Lower leg skin (tissue), 4 donors: ENCODE data around the gene UBR3. TPM values are rescaled to one million over a fixed set of nuclear protein-coding genes. Genes with fewer than 3 reads are reported as not detected.

Source experiments
- DNase-seq, 2 donors: peaks; one replicate each; pipeline ENCODE4 v3.0.0-alpha.2; 2019; ENCODE audit warnings: low spot score in 2 of 2
- H3K4me3 ChIP-seq: fragments of 200-600 bp; sonication (generic); 2 replicates; pipeline ENCODE4 v1.5.1; 2017; ENCODE audit warnings: mild to moderate bottlenecking, low read depth; ENCODE audit not compliant: poor library complexity, severe bottlenecking
- POLR2A ChIP-seq, 2 donors: fragments of 450-650 bp; IDR thresholded peaks; one replicate each; pipeline ENCODE4 v1.6.1; 2016 to 2017; ENCODE audit warnings: antibody characterized with exemption in 2 of 2, mild to moderate bottlenecking in 1 of 2, moderate library complexity in 1 of 2
- WGBS, 2 donors: methylation state at CpG; one replicate each; pipeline ENCODE4 v1.1.5; 2018; 5-methylcytosine and 5-hydroxymethylcytosine counted together
- intact Hi-C: fragments of 100-400 bp; cut with DNase I; formaldehyde crosslinking; loops from one replicate; pipeline ENCODE4 v1.15.0; 2023; ENCODE audit warnings: low total_unique reads
- total RNA-seq, 4 donors: library from RNA; depleted of rRNA; stranded (reverse); fragments of >200 nt; gene quantifications; one replicate each; pipeline ENCODE4 v1.1.0, GENCODE V29; 2016
- TF ChIP-seq, protein P1 (sequence below), 3 donors: fragments of 450-650 bp; IDR thresholded peaks; one replicate each; pipeline ENCODE4 v1.5.1; 2016; ENCODE audit warnings: antibody characterized with exemption in 3 of 3, mild to moderate bottlenecking in 3 of 3, moderate library complexity in 2 of 3

UBR3 gene
- total RNA-seq, 4 donors from 2014 or later = 40.8 to 64.7 (median 50.5) TPM

DNA sequence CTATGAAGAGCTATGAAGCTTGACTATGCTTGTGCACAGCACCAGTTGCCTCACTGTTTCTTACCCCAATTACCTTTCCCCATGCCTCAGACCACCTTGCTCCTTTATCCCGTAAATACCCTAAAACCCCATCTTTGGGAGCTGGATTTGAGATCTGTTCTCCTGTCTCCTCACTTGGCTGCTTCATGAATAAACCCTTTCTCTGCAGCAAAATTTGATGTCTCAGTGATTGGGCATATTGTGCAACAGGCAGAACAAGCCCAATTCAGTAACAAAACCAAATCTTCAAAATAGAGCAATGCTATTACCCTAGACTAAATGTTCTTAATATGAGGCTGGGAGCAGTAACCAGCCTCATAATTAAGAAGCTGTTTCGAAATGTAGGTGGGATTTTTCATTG is 32.1 kb upstream of the UBR3 start:
- 64 to 97% methylated on average over 2 of the region's 2 CpGs for WGBS, 2 donors
- intact Hi-C loops = no loop called here
- TF ChIP-seq POLR2A (IDR thresholded peaks at IDR 0.05) = no peak
- TF ChIP-seq, protein P1, sequence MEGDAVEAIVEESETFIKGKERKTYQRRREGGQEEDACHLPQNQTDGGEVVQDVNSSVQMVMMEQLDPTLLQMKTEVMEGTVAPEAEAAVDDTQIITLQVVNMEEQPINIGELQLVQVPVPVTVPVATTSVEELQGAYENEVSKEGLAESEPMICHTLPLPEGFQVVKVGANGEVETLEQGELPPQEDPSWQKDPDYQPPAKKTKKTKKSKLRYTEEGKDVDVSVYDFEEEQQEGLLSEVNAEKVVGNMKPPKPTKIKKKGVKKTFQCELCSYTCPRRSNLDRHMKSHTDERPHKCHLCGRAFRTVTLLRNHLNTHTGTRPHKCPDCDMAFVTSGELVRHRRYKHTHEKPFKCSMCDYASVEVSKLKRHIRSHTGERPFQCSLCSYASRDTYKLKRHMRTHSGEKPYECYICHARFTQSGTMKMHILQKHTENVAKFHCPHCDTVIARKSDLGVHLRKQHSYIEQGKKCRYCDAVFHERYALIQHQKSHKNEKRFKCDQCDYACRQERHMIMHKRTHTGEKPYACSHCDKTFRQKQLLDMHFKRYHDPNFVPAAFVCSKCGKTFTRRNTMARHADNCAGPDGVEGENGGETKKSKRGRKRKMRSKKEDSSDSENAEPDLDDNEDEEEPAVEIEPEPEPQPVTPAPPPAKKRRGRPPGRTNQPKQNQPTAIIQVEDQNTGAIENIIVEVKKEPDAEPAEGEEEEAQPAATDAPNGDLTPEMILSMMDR (IDR thresholded peaks at IDR 0.05) = no peak
- H3K4me3 ChIP-seq = no peak overlapping the region
- no peak for DNase-seq

- intact Hi-C loops = no loop called here
- DNase-seq = no peak
- 66% methylated on average over 6 of the region's 6 CpGs for WGBS, 2 donors
- TF ChIP-seq POLR2A (IDR thresholded peaks at IDR 0.05) = no peak
- TF ChIP-seq, protein P1 (IDR thresholded peaks at IDR 0.05) = no peak
- no peak overlapping the region for H3K4me3 ChIP-seq
These were observed 30.8 kb upstream of the UBR3 start for GRCh38 chr2:169796441-169796840.

- intact Hi-C loops = no loop called here
- no peak for DNase-seq
- H3K4me3 ChIP-seq = no peak overlapping the region
- 86 to 92% methylated on average over 5 of the region's 5 CpGs for WGBS, 2 donors
- TF ChIP-seq POLR2A (IDR thresholded peaks at IDR 0.05) = no peak
- TF ChIP-seq, protein P1 (IDR thresholded peaks at IDR 0.05) = no peak
These were observed 29.7 kb upstream of the UBR3 start for GRCh38 chr2:169797601-169798000.

DNA sequence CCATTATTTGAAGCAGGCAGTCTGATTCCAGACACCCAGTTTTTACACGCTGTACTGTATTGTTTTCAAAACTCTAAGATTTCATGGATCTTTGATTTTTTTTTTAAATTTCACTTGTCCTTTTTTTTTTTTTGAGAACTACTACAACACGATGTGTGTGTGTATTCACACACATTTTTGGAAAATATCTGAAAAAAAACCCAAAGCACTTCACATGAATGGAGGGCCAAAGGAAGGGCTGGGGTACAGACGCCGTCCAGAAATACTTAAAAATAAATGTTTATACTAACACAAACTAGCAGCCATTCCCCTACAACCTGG is 28.9 kb upstream of the UBR3 start:
- 7 to 15% methylated on average over 4 of the region's 4 CpGs for WGBS, 2 donors
- DNase-seq = no peak
- peak overlapping the region; percentile 80 for H3K4me3 ChIP-seq
- no peak for TF ChIP-seq POLR2A (IDR thresholded peaks at IDR 0.05)
- TF ChIP-seq, protein P1 (IDR thresholded peaks at IDR 0.05) = no peak
- intact Hi-C loops = no loop called here

GRCh38 chr2:169798718-169799592 is 28.3 kb upstream of the UBR3 start, which contains the start of gene SSB:
SSB (plus strand) TSS chr2:169798871; CDS start chr2:169800961, 2,090 bp downstream.
- no peak for TF ChIP-seq POLR2A (IDR thresholded peaks at IDR 0.05)
- TF ChIP-seq, protein P1 (IDR thresholded peaks at IDR 0.05) = no peak
- peak; percentile 88 to 98 for DNase-seq
- intact Hi-C loops = no loop called here
- 0 to 1% methylated on average over 58 to 62 of the region's 67 CpGs for WGBS, 2 donors
- H3K4me3 ChIP-seq = peak within 1 kb of the TSS; percentile 80
